WERI-Rb-1 (cell line): Measurements from ENCODE around the gene IFITM1.
"Not testable (repeated sequence)": the region's sequence is repeated elsewhere in the genome, so short reads cannot be mapped to it uniquely, and the experiment has no call there.

ENCODE experiments used
- DNase-seq: peaks from one replicate; pipeline ENCODE4 v3.0.0-alpha.2; 2020
- H3K27ac ChIP-seq: fragments of 250-450 bp; sonication (Bioruptor Pico); 2 replicates; pipeline ENCODE4 v1.5.1; 2020; ENCODE audit warnings: mild to moderate bottlenecking, moderate library complexity
- H3K27me3 ChIP-seq: fragments of 250-450 bp; sonication (Bioruptor Pico); 2 replicates; pipeline ENCODE4 v1.5.1; 2021; ENCODE audit warnings: mild to moderate bottlenecking, low read depth, moderate library complexity; ENCODE audit not compliant: insufficient read depth, severe bottlenecking
- H3K36me3 ChIP-seq: fragments of 250-450 bp; sonication (Bioruptor Pico); 2 replicates; pipeline ENCODE4 v1.5.1; 2020; ENCODE audit warnings: mild to moderate bottlenecking, moderate library complexity
- H3K4me3 ChIP-seq: 2 replicates; pipeline ENCODE4 v1.5.1; 2011; ENCODE audit warnings: low read depth, mild to moderate bottlenecking, control low read depth, low read length
- H3K9me3 ChIP-seq: fragments of 250-450 bp; sonication (Bioruptor Pico); 2 replicates; pipeline ENCODE4 v1.5.1; 2021; ENCODE audit warnings: mild to moderate bottlenecking, moderate library complexity; ENCODE audit not compliant: severe bottlenecking
- TF ChIP-seq, protein P1 (sequence below): IDR thresholded peaks from 2 replicates; pipeline ENCODE4 v1.5.1; 2011; ENCODE audit warnings: low read depth, mild to moderate bottlenecking, control low read depth, inconsistent platforms, low read length

IFITM1 gene

DNA sequence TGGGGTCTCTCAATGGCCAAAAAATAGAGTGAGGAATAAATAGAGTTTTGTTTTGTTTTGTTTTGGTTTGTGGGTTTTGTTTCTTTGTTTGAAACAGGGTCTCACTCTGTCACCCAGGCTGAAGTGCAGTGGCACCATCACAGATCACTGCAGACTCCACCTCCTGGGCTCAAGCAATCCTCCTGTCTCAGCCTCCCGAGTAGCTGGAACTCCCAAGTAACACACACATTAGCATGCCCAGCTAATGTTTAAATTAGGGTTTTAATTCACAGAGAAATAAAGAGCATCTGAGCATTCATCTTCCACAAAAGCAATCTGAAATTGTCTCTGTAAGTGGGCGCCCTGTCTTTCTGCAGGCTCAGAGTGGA, 16.0 kb downstream of the IFITM1 start:
- Histone ChIP-seq H3K9me3 (no peaks in the 10 kb centered on the region), H3K4me3 (no peak overlapping the region), H3K27me3 (no peaks in the 10 kb centered on the region), H3K27ac (no peak overlapping the region), H3K36me3 (no peaks in the 10 kb centered on the region)
- no peak for DNase-seq
- TF ChIP-seq, protein P1, sequence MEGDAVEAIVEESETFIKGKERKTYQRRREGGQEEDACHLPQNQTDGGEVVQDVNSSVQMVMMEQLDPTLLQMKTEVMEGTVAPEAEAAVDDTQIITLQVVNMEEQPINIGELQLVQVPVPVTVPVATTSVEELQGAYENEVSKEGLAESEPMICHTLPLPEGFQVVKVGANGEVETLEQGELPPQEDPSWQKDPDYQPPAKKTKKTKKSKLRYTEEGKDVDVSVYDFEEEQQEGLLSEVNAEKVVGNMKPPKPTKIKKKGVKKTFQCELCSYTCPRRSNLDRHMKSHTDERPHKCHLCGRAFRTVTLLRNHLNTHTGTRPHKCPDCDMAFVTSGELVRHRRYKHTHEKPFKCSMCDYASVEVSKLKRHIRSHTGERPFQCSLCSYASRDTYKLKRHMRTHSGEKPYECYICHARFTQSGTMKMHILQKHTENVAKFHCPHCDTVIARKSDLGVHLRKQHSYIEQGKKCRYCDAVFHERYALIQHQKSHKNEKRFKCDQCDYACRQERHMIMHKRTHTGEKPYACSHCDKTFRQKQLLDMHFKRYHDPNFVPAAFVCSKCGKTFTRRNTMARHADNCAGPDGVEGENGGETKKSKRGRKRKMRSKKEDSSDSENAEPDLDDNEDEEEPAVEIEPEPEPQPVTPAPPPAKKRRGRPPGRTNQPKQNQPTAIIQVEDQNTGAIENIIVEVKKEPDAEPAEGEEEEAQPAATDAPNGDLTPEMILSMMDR = no peak

DNA sequence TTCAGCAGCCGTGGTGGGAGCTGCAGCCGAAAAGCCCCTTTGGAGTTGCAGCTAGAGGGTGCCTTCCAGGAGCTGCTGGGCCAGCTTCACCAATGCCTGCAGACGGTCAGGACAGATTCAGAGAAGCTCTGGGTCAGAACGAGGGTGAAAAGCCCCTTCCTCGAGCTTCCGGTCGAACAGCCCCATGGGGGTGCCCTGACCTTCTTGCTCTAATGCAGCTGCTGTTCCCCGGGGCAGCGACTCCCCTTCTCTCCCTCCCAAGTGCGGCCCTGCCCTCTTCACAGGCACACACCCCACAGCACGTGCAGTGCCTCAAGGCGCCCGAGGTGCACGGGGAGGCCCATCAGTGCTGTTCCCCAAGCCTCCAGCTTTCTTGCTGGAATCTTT, 16.5 kb downstream of the IFITM1 start:
- Histone ChIP-seq H3K27ac (no peak overlapping the region), H3K9me3 (no peaks in the 10 kb centered on the region), H3K36me3 (no peaks in the 10 kb centered on the region), H3K4me3 (no peak overlapping the region), H3K27me3 (no peaks in the 10 kb centered on the region)
- DNase-seq = no peak
- TF ChIP-seq, protein P1 = no peak

GRCh38 chr11:330694-331357, 17.0 kb downstream of the IFITM1 start:
- Histone ChIP-seq H3K27ac (no peak overlapping the region), H3K36me3 (no peaks in the 10 kb centered on the region), H3K9me3 (no peaks in the 10 kb centered on the region), H3K4me3 (no peak overlapping the region), H3K27me3 (no peaks in the 10 kb centered on the region)
- TF ChIP-seq, protein P1 = no peak
- DNase-seq = no peak

DNA sequence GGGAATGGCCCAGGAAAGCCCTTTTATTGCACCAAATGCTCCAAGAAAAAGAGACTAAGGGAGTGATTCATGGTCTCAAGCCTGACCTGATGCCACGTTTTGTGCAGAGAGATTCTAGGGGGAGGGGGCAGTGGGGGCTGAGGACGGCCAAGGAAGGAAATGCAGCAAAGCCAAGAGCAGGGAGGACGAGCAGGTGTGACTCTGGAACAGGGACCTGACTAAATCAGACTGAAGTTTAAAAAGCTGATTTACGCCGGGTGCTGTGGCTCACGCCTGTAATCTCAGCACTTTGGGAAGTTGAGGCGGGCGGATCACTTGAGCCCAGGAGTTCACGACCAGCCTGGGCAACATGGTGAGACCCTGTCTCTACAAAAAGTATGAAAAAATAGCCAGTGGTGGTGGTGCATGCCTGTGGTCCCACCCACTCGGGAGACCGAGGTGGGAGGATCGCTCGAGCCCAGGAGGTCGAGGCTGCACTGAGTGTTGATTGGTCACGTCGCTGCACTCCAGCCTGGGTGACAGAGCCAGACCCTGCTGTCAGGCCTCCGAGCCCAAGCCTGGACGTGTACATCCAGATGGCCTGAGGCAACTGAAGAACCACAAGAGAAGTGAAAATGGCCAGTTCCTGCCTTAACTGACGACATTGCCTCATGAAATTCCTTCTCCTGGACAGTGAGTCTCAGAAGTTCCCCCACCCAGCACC, 17.7 kb downstream of the IFITM1 start:
- H3K9me3 ChIP-seq = no peaks in the 10 kb centered on the region
- TF ChIP-seq, protein P1 = no peak
- H3K27ac ChIP-seq = no peak overlapping the region
- no peaks in the 10 kb centered on the region for H3K27me3 ChIP-seq
- DNase-seq = no peak
- H3K4me3 ChIP-seq = no peak overlapping the region
- H3K36me3 ChIP-seq = no peaks in the 10 kb centered on the region

DNA sequence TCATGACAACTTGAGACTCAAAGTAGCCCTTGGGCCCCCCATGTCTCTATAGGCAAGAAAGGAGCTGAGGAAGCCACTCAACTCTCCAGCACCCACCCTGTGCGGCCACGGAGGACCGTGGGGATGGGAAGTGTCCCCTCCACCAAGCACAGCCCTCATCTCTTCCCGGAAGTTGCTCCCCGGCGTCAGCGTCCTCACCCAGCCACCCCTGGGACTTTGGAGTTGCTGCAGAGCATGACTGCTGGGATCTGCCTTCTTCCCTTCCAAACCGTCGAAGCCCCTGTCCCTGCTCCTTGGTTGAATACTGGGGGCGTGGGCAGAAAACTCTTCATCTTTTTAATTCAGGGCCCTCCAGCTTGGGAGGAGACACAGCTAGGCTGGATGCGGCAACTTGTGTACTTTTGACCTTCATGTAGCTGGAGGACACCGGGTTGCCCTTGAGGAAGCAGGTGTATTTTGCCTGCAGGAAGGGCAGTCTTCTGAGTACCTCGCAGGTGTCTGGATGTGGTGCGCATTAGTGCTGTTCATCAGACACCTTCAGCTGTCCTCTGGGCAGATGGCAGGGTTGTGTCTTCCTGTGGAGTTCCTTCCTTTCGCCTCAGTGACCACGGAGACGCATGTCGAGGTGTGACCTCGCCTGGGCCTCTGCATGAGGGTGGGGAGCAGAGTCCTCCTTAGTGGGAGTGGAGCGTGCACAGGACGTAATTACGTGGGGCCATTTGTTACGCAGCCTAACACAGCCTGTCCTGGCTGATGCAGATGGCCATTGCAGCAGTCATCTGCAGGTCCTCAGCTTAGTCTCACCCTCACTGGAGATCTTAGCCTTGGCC, 19.0 kb downstream of the IFITM1 start:
- TF ChIP-seq, protein P1 = no peak
- no peak overlapping the region for H3K27ac ChIP-seq
- DNase-seq = no peak
- H3K27me3 ChIP-seq = no peaks in the 10 kb centered on the region
- no peaks in the 10 kb centered on the region for H3K9me3 ChIP-seq
- no peaks in the 10 kb centered on the region for H3K36me3 ChIP-seq
- H3K4me3 ChIP-seq = no peak overlapping the region

DNA sequence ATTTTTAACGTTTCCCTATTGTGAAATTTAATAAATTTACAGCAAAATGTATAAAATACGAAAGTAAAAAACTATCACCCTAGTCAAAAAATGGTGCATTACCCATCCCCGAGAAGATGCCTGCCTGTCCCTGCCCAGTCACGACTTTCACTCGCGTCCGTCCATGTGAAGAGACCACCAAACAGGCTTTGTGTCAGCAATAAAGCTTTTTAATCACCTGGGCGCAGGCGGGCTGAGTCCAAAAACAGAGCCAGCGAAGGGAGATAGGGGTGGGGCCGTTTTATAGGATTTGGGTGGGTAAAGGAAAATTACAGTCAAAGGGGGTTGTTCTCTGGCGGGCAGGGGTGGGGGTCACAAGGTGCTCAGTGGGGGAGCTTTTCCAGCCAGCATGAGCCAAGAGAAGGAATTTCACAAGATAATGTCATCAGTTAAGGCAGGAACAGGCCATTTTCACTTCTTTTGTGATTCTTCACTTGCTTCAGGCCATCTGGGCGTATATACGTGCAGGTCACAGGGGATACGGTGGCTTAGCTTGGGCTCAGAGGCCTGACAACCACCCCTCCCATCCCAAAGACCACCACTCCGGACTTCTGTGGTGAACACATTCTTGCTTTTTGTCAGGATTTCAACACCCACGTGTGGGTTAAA, 19.9 kb downstream of the IFITM1 start:
- not testable (repeated sequence) for H3K4me3 ChIP-seq, H3K27me3 ChIP-seq, DNase-seq, H3K27ac ChIP-seq, H3K36me3 ChIP-seq, H3K9me3 ChIP-seq
